Motor neuron (in vitro differentiated cells): Measurements from ENCODE around the gene AREL1. TPM values are rescaled to one million over a fixed set of nuclear protein-coding genes. Genes with fewer than 3 reads are reported as not detected.
A peak's percentile ranks its signal among the peaks of the same experiment; 100 is the strongest.

ENCODE experiments used
- ATAC-seq, 8 experiments: fragments of 200-7000 bp; cut with Tn5 transposase; replicated peaks in 6 of 8; 2 replicates each; pipeline ENCODE4 v1.8.0; 2021; ENCODE audit warnings: mild to moderate bottlenecking in 8 of 8, moderate library complexity in 8 of 8
- H3K27ac ChIP-seq, 2 donors: fragments of 250-450 bp; sonication (Bioruptor Pico); 2 replicates each; pipeline ENCODE4 v1.9.0; 2021; ENCODE audit warnings: antibody characterized with exemption in 2 of 2, mild to moderate bottlenecking in 2 of 2, moderate library complexity in 1 of 2
- H3K4me1 ChIP-seq, 2 donors: fragments of 250-450 bp; sonication (Bioruptor Pico); replicated peaks in 1 of 2; 2 replicates each; pipeline ENCODE4 v1.6.1; 2021; ENCODE audit warnings: antibody characterized with exemption in 2 of 2, mild to moderate bottlenecking in 2 of 2, moderate library complexity in 1 of 2
- H3K4me3 ChIP-seq, 5 donors: fragments of 250-450 bp; sonication (Bioruptor Pico); 2 replicates each; pipeline ENCODE4 v1.9.0; 2021; ENCODE audit warnings: antibody characterized with exemption in 5 of 5, mild to moderate bottlenecking in 5 of 5, moderate library complexity in 4 of 5
- WGBS, 10 experiments: fragments of 450-650 bp; shearing (Covaris generic); methylation state at CpG; one replicate each; pipeline ENCODE4 v1.0.0; 2022; 5-methylcytosine and 5-hydroxymethylcytosine counted together
- in situ Hi-C, 9 experiments: fragments of 400-800 bp; cut with MboI; loops; one replicate each; pipeline ENCODE4 v1.15.0; 2021; ENCODE audit warnings: low sequenced_read_pairs in 9 of 9, low pct_unique_long_range_greater_than_20kb in 2 of 9; ENCODE audit not compliant: unreplicated experiment in 9 of 9
- total RNA-seq, 8 experiments: library from RNA; unstranded; fragments of 300-600 nt; gene quantifications; 2 replicates each; pipeline versions ENCODE4 v1.2.3 to v1.2.4, GENCODE V29; 2022

AREL1 gene
- total RNA-seq, 8 experiments from 2014 or later = 22.1 to 39.9 (median 29.0) TPM

GRCh38 chr14:74667758-74668157, 45.1 kb downstream of the AREL1 start:
- no peak overlapping the region for H3K27ac ChIP-seq
- in situ Hi-C loops = no loop called here
- ATAC-seq = no peak
- H3K4me3 ChIP-seq = no peak overlapping the region
- WGBS, 10 experiments = 40 to 100% (median 94%) methylated on average over 1 of the region's 1 CpG; no CpG with 5 or more reads in 4 of the 10 experiments
- H3K4me1 ChIP-seq = no peaks in the 10 kb centered on the region

- Histone ChIP-seq H3K4me3 (no peak overlapping the region), H3K4me1 (no peaks in the 10 kb centered on the region), H3K27ac (no peak overlapping the region)
- in situ Hi-C loops = no loop called here
- no peak for ATAC-seq
- WGBS, 10 experiments = 93 to 100% (median 100%) methylated on average over 1 to 2 of the region's 2 CpGs; no CpG with 5 or more reads in 5 of the 10 experiments
These were observed 48.2 kb downstream of the AREL1 start for GRCh38 chr14:74664717-74665116.

GRCh38 chr14:74663884-74664283, 49.0 kb downstream of the AREL1 start:
- Histone ChIP-seq H3K4me1 (no peaks in the 10 kb centered on the region), H3K4me3 (no peak overlapping the region), H3K27ac (no peak overlapping the region)
- 88 to 100% (median 96%) methylated on average over 1 to 6 of the region's 7 CpGs; no CpG with 5 or more reads in 5 of the 10 experiments for WGBS, 10 experiments
- no peak for ATAC-seq
- in situ Hi-C loops = no loop called here

- Histone ChIP-seq H3K27ac (no peak overlapping the region), H3K4me3 (no peak overlapping the region), H3K4me1 (no peaks in the 10 kb centered on the region)
- in situ Hi-C loops = no loop called here
- no peak for ATAC-seq
- WGBS, 10 experiments = 67 to 100% (median 94%) methylated on average over 1 to 6 of the region's 7 CpGs; no CpG with 5 or more reads in 1 of the 10 experiments
These were observed 51.0 kb downstream of the AREL1 start for GRCh38 chr14:74661726-74662450.

GRCh38 chr14:74660863-74661262, 52.0 kb downstream of the AREL1 start:
- WGBS, 10 experiments = 80 to 100% (median 92%) methylated on average over 2 to 5 of the region's 5 CpGs; no CpG with 5 or more reads in 3 of the 10 experiments
- ATAC-seq = no peak

GRCh38 chr14:74660167-74660566, 52.7 kb downstream of the AREL1 start:
- ATAC-seq = peak in 2 of 8 experiments; percentile 43 to 54
- no peak overlapping the region for H3K4me3 ChIP-seq
- no peaks in the 10 kb centered on the region for H3K4me1 ChIP-seq
- in situ Hi-C loops = no loop called here
- WGBS, 10 experiments = 70 to 100% (median 85%) methylated on average over 1 to 3 of the region's 3 CpGs; no CpG with 5 or more reads in 4 of the 10 experiments
- no peak overlapping the region for H3K27ac ChIP-seq

More at GRCh38 chr14:74660863-74661262, 52.0 kb downstream of the AREL1 start:
- in situ Hi-C loops = no loop called here
- no peak overlapping the region for H3K27ac ChIP-seq
- no peaks in the 10 kb centered on the region for H3K4me1 ChIP-seq
- H3K4me3 ChIP-seq = no peak overlapping the region

GRCh38 chr14:74658535-74659131, 54.2 kb downstream of the AREL1 start:
- no peak overlapping the region for H3K27ac ChIP-seq
- no peak for ATAC-seq
- H3K4me3 ChIP-seq = no peak overlapping the region
- 86 to 100% methylated on average over 1 of the region's 1 CpG; no CpG with 5 or more reads in 8 of the 10 experiments for WGBS, 10 experiments
- in situ Hi-C loops = no loop called here
- H3K4me1 ChIP-seq = no peaks in the 10 kb centered on the region

- 80 to 100% (median 93%) methylated on average over 1 to 3 of the region's 3 CpGs; no CpG with 5 or more reads in 3 of the 10 experiments for WGBS, 10 experiments
- in situ Hi-C loops = no loop called here
- no peak for ATAC-seq
- H3K27ac ChIP-seq = no peak overlapping the region
- H3K4me1 ChIP-seq = no peaks in the 10 kb centered on the region
- H3K4me3 ChIP-seq = no peak overlapping the region
These were observed 55.9 kb downstream of the AREL1 start for GRCh38 chr14:74656964-74657363.

- WGBS, 10 experiments = 11 to 100% (median 74%) methylated on average over 1 to 2 of the region's 2 CpGs; no CpG with 5 or more reads in 2 of the 10 experiments
- Histone ChIP-seq H3K4me3 (no peak overlapping the region), H3K27ac (no peak overlapping the region), H3K4me1 (no peaks in the 10 kb centered on the region)
- in situ Hi-C loops = no loop called here
- peak in 2 of 8 experiments; percentile 53 to 63 for ATAC-seq
These were observed 57.1 kb downstream of the AREL1 start for GRCh38 chr14:74655599-74656395.

GRCh38 chr14:74654931-74655330, 57.9 kb downstream of the AREL1 start:
- in situ Hi-C loops = no loop called here
- no peaks in the 10 kb centered on the region for H3K4me1 ChIP-seq
- ATAC-seq = no peak
- no peak overlapping the region for H3K27ac ChIP-seq
- H3K4me3 ChIP-seq = no peak overlapping the region
- WGBS, 10 experiments = 82 to 100% (median 91%) methylated on average over 2 to 3 of the region's 3 CpGs; no CpG with 5 or more reads in 4 of the 10 experiments

GRCh38 chr14:74653386-74654138, 59.3 kb downstream of the AREL1 start:
- Histone ChIP-seq H3K4me3 (no peak overlapping the region), H3K27ac (no peak overlapping the region), H3K4me1 (no peaks in the 10 kb centered on the region)
- in situ Hi-C loops = no loop called here
- ATAC-seq = no peak
- WGBS, 10 experiments = 9 to 88% (median 73%) methylated on average over 1 to 12 of the region's 15 CpGs; no CpG with 5 or more reads in 2 of the 10 experiments

- H3K4me3 ChIP-seq = no peak overlapping the region
- H3K4me1 ChIP-seq = no peaks in the 10 kb centered on the region
- no peak overlapping the region for H3K27ac ChIP-seq
- in situ Hi-C loops = no loop called here
- WGBS, 10 experiments = 40 to 94% (median 81%) methylated on average over 1 to 3 of the region's 4 CpGs; no CpG with 5 or more reads in 5 of the 10 experiments
- no peak for ATAC-seq
These were observed 60.3 kb downstream of the AREL1 start for GRCh38 chr14:74652541-74652940.
